ENCODE results near the gene COG5. TPM values are rescaled to one million over a fixed set of nuclear protein-coding genes. Genes with fewer than 3 reads are reported as not detected.
A peak's percentile ranks its signal among the peaks of the same experiment; 100 is the strongest.

Gene COG5
- total RNA-seq, 2 experiments from 2014 or later: 37.6 to 40.3 TPM

GRCh38 chr7:107173191-107173590 lies 390.5 kb downstream of the COG5 start:
- intact Hi-C loops (cut with micrococcal nuclease): no loop called here
- ATAC-seq: no peak
- TF ChIP-seq CTCF (IDR thresholded peaks at IDR 0.05): no peak
- H3K36me3 Mint-ChIP-seq (ENCODE audit: low read depth): peaks cover 9% of the 10 kb centered on the region
- H3K9me3 Mint-ChIP-seq: peaks cover 1% of the 10 kb centered on the region
- H3K27ac Mint-ChIP-seq: peak overlapping the region; percentile 93
- peak overlapping the region; percentile 60 for H3K4me3 Mint-ChIP-seq
- DNase-seq: no peak
- ChIA-PET POLR2A (interaction anchor here (0.9 to 1.3 kb wide), 3 partner anchors 12 to 102 kb away, joined by 3 to 5 read pairs (median 3); no protein-coding TSS in a partner anchor), CTCF (interaction anchor here (1.4 kb wide), 1 partner anchor 26 kb away, joined by 4 read pairs; no protein-coding TSS in a partner anchor)
- peaks cover 53% of the 10 kb centered on the region for H3K4me1 Mint-ChIP-seq (ENCODE audit: low read depth)
- H3K27me3 Mint-ChIP-seq: no peaks in the 10 kb centered on the region

- H3K27ac Mint-ChIP-seq: peak overlapping the region; percentile 93
- intact Hi-C loops (cut with micrococcal nuclease): loop anchor here (1.0 kb wide), 1 partner anchor 8 kb away; no protein-coding TSS in a partner anchor
- H3K9me3 Mint-ChIP-seq: peaks cover 1% of the 10 kb centered on the region
- ATAC-seq (no peak), DNase-seq (no peak)
- no peak for TF ChIP-seq CTCF (IDR thresholded peaks at IDR 0.05)
- ChIA-PET CTCF (no interaction called here), POLR2A (interaction anchor here (1.5 kb wide), 1 partner anchor 8 kb away, joined by 10 read pairs; no protein-coding TSS in a partner anchor)
- peaks cover 9% of the 10 kb centered on the region for H3K36me3 Mint-ChIP-seq (ENCODE audit: low read depth)
- H3K4me1 Mint-ChIP-seq (ENCODE audit: low read depth): peaks cover 52% of the 10 kb centered on the region
- H3K27me3 Mint-ChIP-seq: no peaks in the 10 kb centered on the region
- H3K4me3 Mint-ChIP-seq: peak overlapping the region; percentile 26
Measured at GRCh38 chr7:107172276-107173032, 391.3 kb downstream of the COG5 start.

GRCh38 chr7:107171496-107171895 lies 392.2 kb downstream of the COG5 start:
- Mint-ChIP-seq H3K27ac (peak overlapping the region; percentile 81), H3K4me3 (peak overlapping the region; percentile 54), H3K9me3 (peaks cover 1% of the 10 kb centered on the region), H3K27me3 (no peaks in the 10 kb centered on the region), H3K36me3 (ENCODE audit: low read depth) (peaks cover 9% of the 10 kb centered on the region), H3K4me1 (ENCODE audit: low read depth) (peaks cover 44% of the 10 kb centered on the region)
- DNase-seq (no peak), ATAC-seq (no peak)
- CTCF ChIA-PET: no interaction called here
- TF ChIP-seq CTCF (IDR thresholded peaks at IDR 0.05): no peak
- POLR2A ChIA-PET: interaction anchor here (0.8 to 1.5 kb wide), 2 partner anchors 9 to 302 kb away, joined by 3 to 10 read pairs; no protein-coding TSS in a partner anchor
- intact Hi-C loops (cut with micrococcal nuclease): no loop called here

- DNase-seq (no peak), ATAC-seq (no peak)
- intact Hi-C loops (cut with micrococcal nuclease): no loop called here
- Mint-ChIP-seq H3K27me3 (no peaks in the 10 kb centered on the region), H3K9me3 (no peaks in the 10 kb centered on the region), H3K36me3 (ENCODE audit: low read depth) (peaks cover 7% of the 10 kb centered on the region), H3K4me1 (ENCODE audit: low read depth) (peaks cover 37% of the 10 kb centered on the region), H3K27ac (peak overlapping the region; percentile 99), H3K4me3 (peak overlapping the region; percentile 90)
- ChIA-PET POLR2A (interaction anchor here (0.7 to 3.6 kb wide), 9 partner anchors 8 to 573 kb away, joined by 3 to 23 read pairs (median 4); partner anchors contain the start of genes CBLL1 and PIK3CG), CTCF (interaction anchor here (0.7 to 2.3 kb wide), 3 partner anchors 9 to 377 kb away, joined by 3 to 15 read pairs (median 3); no protein-coding TSS in a partner anchor)
- TF ChIP-seq CTCF (IDR thresholded peaks at IDR 0.05): no peak
Measured at GRCh38 chr7:107170051-107170915, 393.4 kb downstream of the COG5 start.
